Astrocyte (in vitro differentiated cells and primary cell): ENCODE measurements around the gene MTCH1. TPM values are rescaled to one million over a fixed set of nuclear protein-coding genes. Genes with fewer than 3 reads are reported as not detected.

Experiments used
- DNase-seq: peaks from one replicate; pipeline ENCODE4 v3.0.0-alpha.2; 2010; ENCODE audit warnings: low read depth
- FAIRE-seq: peaks from 2 replicates; lab custom pipeline; 2011; peaks lifted over from hg19 to GRCh38; lab: Jason Lieb, UNC
- H2AFZ ChIP-seq: 2 replicates; pipeline ENCODE4 v1.6.0; 2012; ENCODE audit warnings: low read depth, low read length, inconsistent platforms
- H3K27ac ChIP-seq: 2 replicates; pipeline ENCODE4 v1.5.1; 2011; ENCODE audit warnings: low read depth, low read length, inconsistent platforms
- H3K27me3 ChIP-seq: 2 replicates; pipeline ENCODE4 v1.6.0; 2011; ENCODE audit warnings: low read length, inconsistent platforms; ENCODE audit not compliant: insufficient read depth
- H3K36me3 ChIP-seq: 2 replicates; pipeline ENCODE4 v1.5.1; 2011; ENCODE audit warnings: low read length, inconsistent platforms; ENCODE audit not compliant: insufficient read depth
- H3K4me1 ChIP-seq: 2 replicates; pipeline ENCODE4 v1.5.1; 2011; ENCODE audit warnings: low read length, inconsistent platforms; ENCODE audit not compliant: insufficient read depth
- H3K4me2 ChIP-seq: 2 replicates; pipeline ENCODE4 v1.6.0; 2012; ENCODE audit warnings: low read length, inconsistent platforms
- H3K4me3 ChIP-seq: 2 replicates; pipeline ENCODE4 v1.5.1; 2011; ENCODE audit warnings: low read depth, mild to moderate bottlenecking, low read length, inconsistent platforms; ENCODE audit not compliant: insufficient read depth
- H3K79me2 ChIP-seq: 2 replicates; pipeline ENCODE4 v1.6.0; 2012; ENCODE audit warnings: mild to moderate bottlenecking, low read length, inconsistent platforms; ENCODE audit not compliant: insufficient read depth
- H3K9ac ChIP-seq: 2 replicates; pipeline ENCODE4 v1.6.0; 2012; ENCODE audit warnings: mild to moderate bottlenecking, low read length, inconsistent platforms
- H3K9me3 ChIP-seq: 2 replicates; pipeline ENCODE4 v1.5.1; 2012; ENCODE audit warnings: low read depth, mild to moderate bottlenecking, low read length, inconsistent platforms; ENCODE audit not compliant: insufficient read depth
- H4K20me1 ChIP-seq: 2 replicates; pipeline ENCODE4 v1.6.0; 2012; ENCODE audit warnings: low read length, inconsistent platforms; ENCODE audit not compliant: insufficient read depth
- H3K27ac Mint-ChIP-seq: one replicate; pipeline ENCODE4 v1.8.0; 2021; ENCODE audit warnings: mild to moderate bottlenecking, mixed read lengths; ENCODE audit not compliant: unreplicated experiment
- H3K27me3 Mint-ChIP-seq: one replicate; pipeline ENCODE4 v1.8.0; 2021; ENCODE audit warnings: low read depth, mixed read lengths; ENCODE audit not compliant: unreplicated experiment
- H3K36me3 Mint-ChIP-seq: one replicate; pipeline ENCODE4 v1.8.0; 2021; ENCODE audit warnings: low read depth, mixed read lengths; ENCODE audit not compliant: unreplicated experiment
- H3K4me1 Mint-ChIP-seq: one replicate; pipeline ENCODE4 v1.8.0; 2021; ENCODE audit warnings: low read depth, mixed read lengths; ENCODE audit not compliant: unreplicated experiment
- H3K4me3 Mint-ChIP-seq: one replicate; pipeline ENCODE4 v1.8.0; 2021; ENCODE audit warnings: mild to moderate bottlenecking, moderate library complexity, mixed read lengths; ENCODE audit not compliant: unreplicated experiment
- H3K9me3 Mint-ChIP-seq: one replicate; pipeline ENCODE4 v1.8.0; 2021; ENCODE audit warnings: mild to moderate bottlenecking, mixed read lengths; ENCODE audit not compliant: unreplicated experiment
- EZH2 ChIP-seq: IDR thresholded peaks from 2 replicates; pipeline ENCODE4 v1.6.1; 2012; ENCODE audit warnings: mild to moderate bottlenecking, low read length, inconsistent platforms; ENCODE audit not compliant: insufficient read depth
- total RNA-seq: library from RNA; stranded (reverse); gene quantifications from 2 replicates; pipeline ENCODE4 v1.2.1, GENCODE V29; 2021
- TF ChIP-seq, protein P1 (sequence below): IDR thresholded peaks from 2 replicates; pipeline ENCODE4 v1.5.1; 2011; ENCODE audit warnings: low read depth, mild to moderate bottlenecking, inconsistent platforms, low read length, moderate library complexity; ENCODE audit not compliant: insufficient read depth

The MTCH1 gene
- total RNA-seq, 1 donor from 2014 or later = 311 TPM

DNA sequence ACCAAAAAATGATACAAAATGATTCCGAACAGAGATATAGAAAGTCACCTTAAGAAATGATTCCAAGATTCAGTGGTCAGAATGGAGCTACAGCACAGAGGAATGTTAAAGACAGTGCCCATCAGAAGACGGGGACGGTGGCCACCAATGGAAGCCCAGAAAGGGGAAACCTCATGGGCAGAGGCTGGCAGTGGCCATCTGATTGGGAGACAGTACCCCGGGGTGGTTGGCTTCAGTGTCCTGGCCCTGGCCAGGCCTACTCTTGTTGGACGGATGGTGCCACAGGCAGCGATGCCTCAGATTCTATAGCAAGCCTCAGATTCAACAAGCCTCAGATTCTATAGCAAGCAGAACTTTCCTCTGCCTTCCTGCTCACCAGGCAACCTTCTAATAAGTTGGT is 48.1 kb downstream of the MTCH1 start:
- Histone ChIP-seq H3K27me3 (peaks cover 2% of the 10 kb centered on the region), H3K27ac (peak overlapping the region; percentile 15), H3K36me3 (no peaks in the 10 kb centered on the region), H3K4me2 (no peak overlapping the region), H3K79me2 (no peaks in the 10 kb centered on the region), H2AFZ (no peak overlapping the region), H3K9me3 (no peaks in the 10 kb centered on the region), H3K4me1 (peaks cover 10% of the 10 kb centered on the region), H3K4me3 (no peak overlapping the region), H3K9ac (no peak overlapping the region), H4K20me1 (no peaks in the 10 kb centered on the region)
- Mint-ChIP-seq H3K4me1 (peaks cover 5% of the 10 kb centered on the region), H3K36me3 (peaks cover 4% of the 10 kb centered on the region), H3K27ac (peak overlapping the region; percentile 14), H3K4me3 (no peak overlapping the region), H3K27me3 (peaks cover 2% of the 10 kb centered on the region), H3K9me3 (no peaks in the 10 kb centered on the region)
- TF ChIP-seq, protein P1, sequence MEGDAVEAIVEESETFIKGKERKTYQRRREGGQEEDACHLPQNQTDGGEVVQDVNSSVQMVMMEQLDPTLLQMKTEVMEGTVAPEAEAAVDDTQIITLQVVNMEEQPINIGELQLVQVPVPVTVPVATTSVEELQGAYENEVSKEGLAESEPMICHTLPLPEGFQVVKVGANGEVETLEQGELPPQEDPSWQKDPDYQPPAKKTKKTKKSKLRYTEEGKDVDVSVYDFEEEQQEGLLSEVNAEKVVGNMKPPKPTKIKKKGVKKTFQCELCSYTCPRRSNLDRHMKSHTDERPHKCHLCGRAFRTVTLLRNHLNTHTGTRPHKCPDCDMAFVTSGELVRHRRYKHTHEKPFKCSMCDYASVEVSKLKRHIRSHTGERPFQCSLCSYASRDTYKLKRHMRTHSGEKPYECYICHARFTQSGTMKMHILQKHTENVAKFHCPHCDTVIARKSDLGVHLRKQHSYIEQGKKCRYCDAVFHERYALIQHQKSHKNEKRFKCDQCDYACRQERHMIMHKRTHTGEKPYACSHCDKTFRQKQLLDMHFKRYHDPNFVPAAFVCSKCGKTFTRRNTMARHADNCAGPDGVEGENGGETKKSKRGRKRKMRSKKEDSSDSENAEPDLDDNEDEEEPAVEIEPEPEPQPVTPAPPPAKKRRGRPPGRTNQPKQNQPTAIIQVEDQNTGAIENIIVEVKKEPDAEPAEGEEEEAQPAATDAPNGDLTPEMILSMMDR = no peak
- TF ChIP-seq EZH2 = no peak
- FAIRE-seq (no peak), DNase-seq (no peak)

DNA sequence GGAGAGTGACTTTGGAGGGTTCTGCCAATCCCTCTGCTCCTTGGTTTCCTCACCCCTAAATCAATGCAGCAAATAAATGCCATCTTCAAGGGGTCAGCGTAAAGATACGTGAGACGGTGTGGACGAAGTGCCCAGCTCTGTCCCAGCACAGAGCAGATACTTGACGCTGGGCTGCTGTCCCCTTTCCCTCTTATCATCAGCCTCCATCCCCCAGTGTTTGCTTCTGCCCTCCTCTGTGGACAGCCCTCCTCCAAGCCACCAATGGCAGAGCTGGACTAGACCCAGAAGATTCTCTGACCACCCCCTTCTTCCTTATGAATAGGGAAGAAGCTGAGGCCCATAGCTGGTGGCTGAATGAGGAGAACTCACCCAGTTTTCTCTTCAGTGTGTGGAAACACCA is 49.2 kb downstream of the MTCH1 start:
- FAIRE-seq (no peak), DNase-seq (no peak)
- Mint-ChIP-seq H3K36me3 (peaks cover 2% of the 10 kb centered on the region), H3K9me3 (no peaks in the 10 kb centered on the region), H3K27ac (no peak overlapping the region), H3K4me1 (peaks cover 6% of the 10 kb centered on the region), H3K27me3 (peaks cover 2% of the 10 kb centered on the region), H3K4me3 (no peak overlapping the region)
- no peaks in the 10 kb centered on the region for H3K79me2 ChIP-seq
- H3K4me2 ChIP-seq = no peak overlapping the region
- TF ChIP-seq EZH2 = no peak
- TF ChIP-seq, protein P1 = no peak
- H3K4me1 ChIP-seq = peaks cover 10% of the 10 kb centered on the region
- no peak overlapping the region for H2AFZ ChIP-seq
- no peaks in the 10 kb centered on the region for H3K36me3 ChIP-seq
- H4K20me1 ChIP-seq = no peaks in the 10 kb centered on the region
- H3K9ac ChIP-seq = no peak overlapping the region
- no peak overlapping the region for H3K4me3 ChIP-seq
- peaks cover 2% of the 10 kb centered on the region for H3K27me3 ChIP-seq
- H3K27ac ChIP-seq = no peak overlapping the region
- H3K9me3 ChIP-seq = no peaks in the 10 kb centered on the region

DNA sequence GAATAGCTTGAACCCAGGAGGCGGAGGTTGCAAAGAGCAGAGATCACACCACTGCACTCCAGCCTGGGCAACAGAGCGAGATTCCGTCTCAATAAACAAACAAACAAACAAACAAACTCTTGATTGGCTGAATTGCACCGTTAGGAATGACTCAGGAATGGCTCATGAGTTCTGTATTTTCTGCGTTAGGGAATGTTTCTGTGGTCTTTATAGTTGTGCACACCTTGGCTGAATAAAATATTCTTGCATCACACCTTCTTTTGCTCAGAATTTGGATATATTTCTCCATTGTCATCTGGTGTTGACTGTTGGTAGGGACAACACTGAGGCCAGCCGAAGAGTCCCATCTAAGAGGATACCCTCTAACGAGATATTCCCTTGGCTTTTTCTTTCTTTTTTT is 51.1 kb downstream of the MTCH1 start:
- FAIRE-seq = peak; percentile 5
- peaks cover 8% of the 10 kb centered on the region for H3K4me1 Mint-ChIP-seq
- Histone ChIP-seq H3K27me3 (peaks cover 2% of the 10 kb centered on the region), H3K4me3 (no peak overlapping the region), H3K4me2 (no peak overlapping the region), H3K36me3 (no peaks in the 10 kb centered on the region), H2AFZ (no peak overlapping the region), H3K4me1 (peaks cover 13% of the 10 kb centered on the region), H3K9me3 (no peaks in the 10 kb centered on the region), H4K20me1 (no peaks in the 10 kb centered on the region), H3K9ac (no peak overlapping the region), H3K27ac (no peak overlapping the region), H3K79me2 (no peaks in the 10 kb centered on the region)
- no peak for DNase-seq
- no peaks in the 10 kb centered on the region for H3K27me3 Mint-ChIP-seq
- H3K9me3 Mint-ChIP-seq = no peaks in the 10 kb centered on the region
- H3K4me3 Mint-ChIP-seq = no peak overlapping the region
- no peaks in the 10 kb centered on the region for H3K36me3 Mint-ChIP-seq
- no peak overlapping the region for H3K27ac Mint-ChIP-seq
- TF ChIP-seq EZH2 = no peak
- TF ChIP-seq, protein P1 = no peak
